Measurements from ENCODE around the gene ZNF726. TPM values are rescaled to one million over a fixed set of nuclear protein-coding genes. Genes with fewer than 3 reads are reported as not detected.
"Not testable (repeated sequence)": the region's sequence is repeated elsewhere in the genome, so short reads cannot be mapped to it uniquely, and the experiment has no call there.

The ZNF726 gene
- total RNA-seq, 6 experiments from 2014 or later, result 0.73 to 4.1 (median 1.9) TPM

DNA sequence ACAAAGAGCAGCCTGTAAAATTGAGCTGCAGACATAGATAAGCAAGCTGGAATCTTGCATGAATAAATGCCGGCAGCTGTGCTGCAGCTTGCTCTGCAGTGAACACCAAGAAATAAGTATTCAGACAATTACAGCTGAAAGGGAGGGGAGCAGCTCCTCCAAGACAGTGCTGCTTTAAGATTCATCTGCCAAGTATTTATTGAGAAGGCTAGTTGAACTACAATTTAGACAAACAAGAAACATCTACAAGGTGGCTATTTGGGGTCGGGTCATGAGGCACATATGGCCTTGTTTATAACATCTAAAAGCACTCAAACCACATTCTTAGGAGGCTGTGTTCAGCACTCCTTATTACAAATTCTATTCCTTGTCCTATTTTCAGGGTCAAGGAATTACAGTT is 34.9 kb downstream of the ZNF726 start:
- no peak for TF ChIP-seq POLR2A (IDR thresholded peaks at IDR 0.05)
- TF ChIP-seq, protein P1, sequence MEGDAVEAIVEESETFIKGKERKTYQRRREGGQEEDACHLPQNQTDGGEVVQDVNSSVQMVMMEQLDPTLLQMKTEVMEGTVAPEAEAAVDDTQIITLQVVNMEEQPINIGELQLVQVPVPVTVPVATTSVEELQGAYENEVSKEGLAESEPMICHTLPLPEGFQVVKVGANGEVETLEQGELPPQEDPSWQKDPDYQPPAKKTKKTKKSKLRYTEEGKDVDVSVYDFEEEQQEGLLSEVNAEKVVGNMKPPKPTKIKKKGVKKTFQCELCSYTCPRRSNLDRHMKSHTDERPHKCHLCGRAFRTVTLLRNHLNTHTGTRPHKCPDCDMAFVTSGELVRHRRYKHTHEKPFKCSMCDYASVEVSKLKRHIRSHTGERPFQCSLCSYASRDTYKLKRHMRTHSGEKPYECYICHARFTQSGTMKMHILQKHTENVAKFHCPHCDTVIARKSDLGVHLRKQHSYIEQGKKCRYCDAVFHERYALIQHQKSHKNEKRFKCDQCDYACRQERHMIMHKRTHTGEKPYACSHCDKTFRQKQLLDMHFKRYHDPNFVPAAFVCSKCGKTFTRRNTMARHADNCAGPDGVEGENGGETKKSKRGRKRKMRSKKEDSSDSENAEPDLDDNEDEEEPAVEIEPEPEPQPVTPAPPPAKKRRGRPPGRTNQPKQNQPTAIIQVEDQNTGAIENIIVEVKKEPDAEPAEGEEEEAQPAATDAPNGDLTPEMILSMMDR (IDR thresholded peaks at IDR 0.05), result no peak
- Histone ChIP-seq H3K27me3 (no peaks in the 10 kb centered on the region), H3K4me3 (no peak overlapping the region), H3K4me1 (no peaks in the 10 kb centered on the region), H3K36me3 (no peaks in the 10 kb centered on the region), H3K9me3 (no peaks in the 10 kb centered on the region), H3K27ac (no peak overlapping the region)
- WGBS (ENCODE audit: insufficient coverage, low coverage, low lambda C conversion rate, missing lambda C conversion rate), result 70% methylated on average over 1 of the region's 2 CpGs
- DNase-seq, result no peak
- intact Hi-C loops (cut with DNase I), result no loop called here
- no peak for ATAC-seq

DNA sequence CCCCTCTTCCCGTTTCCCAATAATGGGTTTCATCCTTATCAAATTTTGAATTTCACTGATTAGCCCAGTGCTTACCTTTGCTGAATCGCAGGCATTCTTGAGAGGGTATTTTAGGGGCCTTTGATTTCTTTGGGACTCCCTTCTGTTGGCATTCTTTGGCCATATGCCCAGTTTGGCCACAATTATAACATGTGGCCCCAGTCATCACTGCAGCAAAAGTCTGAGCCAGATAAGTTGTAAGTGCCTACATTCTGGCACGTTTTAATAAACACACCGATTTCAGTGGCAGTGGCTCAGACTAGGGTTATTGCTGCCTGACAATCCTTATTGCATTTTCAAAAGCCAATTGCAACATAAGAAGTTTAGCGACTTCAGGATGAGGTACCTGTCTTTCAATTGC is 41.4 kb downstream of the ZNF726 start:
- intact Hi-C loops (cut with DNase I), result no loop called here
- Histone ChIP-seq H3K27me3 (no peaks in the 10 kb centered on the region), H3K27ac (no peak overlapping the region), H3K9me3 (no peaks in the 10 kb centered on the region), H3K36me3 (no peaks in the 10 kb centered on the region), H3K4me3 (no peak overlapping the region), H3K4me1 (no peaks in the 10 kb centered on the region)
- no peak for ATAC-seq
- DNase-seq, result no peak
- TF ChIP-seq, protein P1 (IDR thresholded peaks at IDR 0.05), result no peak
- TF ChIP-seq POLR2A (IDR thresholded peaks at IDR 0.05), result no peak
- WGBS (ENCODE audit: insufficient coverage, low coverage, low lambda C conversion rate, missing lambda C conversion rate), result 74% methylated on average over 4 of the region's 5 CpGs

DNA sequence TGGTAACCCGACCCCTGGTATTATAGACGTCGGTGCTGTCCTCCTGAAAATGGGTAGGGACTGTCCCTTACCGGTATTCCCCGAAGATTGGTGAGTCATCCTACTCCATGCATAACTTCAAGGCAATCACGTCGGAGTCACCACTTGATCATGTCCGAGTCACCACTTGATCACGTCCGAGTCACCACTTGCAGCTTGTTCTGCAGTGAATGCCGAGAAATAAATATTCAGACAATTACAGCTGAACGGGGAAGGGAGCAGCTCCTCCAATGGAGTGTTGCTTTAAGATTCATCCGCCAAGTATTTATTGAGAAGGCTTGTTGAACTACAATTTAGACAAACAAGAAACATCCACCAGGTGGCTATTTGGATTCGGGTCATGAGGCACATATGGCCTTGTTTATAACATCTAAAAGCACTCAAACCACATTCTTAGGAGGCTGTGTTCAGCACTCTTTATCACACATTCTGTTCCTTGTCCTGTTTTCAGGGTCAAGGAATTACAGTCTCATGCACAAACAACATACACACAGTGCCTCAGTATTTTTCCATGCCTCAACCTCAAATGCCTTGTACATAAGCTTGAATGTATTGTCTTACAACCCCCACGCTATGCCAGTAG is 43.1 kb downstream of the ZNF726 start:
- H3K4me3 ChIP-seq, result no peak overlapping the region
- no peak overlapping the region for H3K27ac ChIP-seq
- TF ChIP-seq, protein P1 (IDR thresholded peaks at IDR 0.05), result no peak
- TF ChIP-seq POLR2A (IDR thresholded peaks at IDR 0.05), result no peak
- H3K36me3 ChIP-seq, result no peaks in the 10 kb centered on the region
- no peaks in the 10 kb centered on the region for H3K27me3 ChIP-seq
- no peak for DNase-seq
- WGBS (ENCODE audit: insufficient coverage, low coverage, low lambda C conversion rate, missing lambda C conversion rate), result 74% methylated on average over 4 of the region's 15 CpGs
- ATAC-seq, result no peak
- no peaks in the 10 kb centered on the region for H3K4me1 ChIP-seq
- H3K9me3 ChIP-seq, result no peaks in the 10 kb centered on the region
- intact Hi-C loops (cut with DNase I), result no loop called here

GRCh38 chr19:23963396-23963795 is 48.7 kb downstream of the ZNF726 start:
- DNase-seq, result not testable (repeated sequence)
- intact Hi-C loops (cut with DNase I), result loop anchor here in 1 of 2 donors (10.0 kb wide), 1 partner anchor 89 kb away; no protein-coding TSS in a partner anchor
- WGBS (ENCODE audit: insufficient coverage, low coverage, low lambda C conversion rate, missing lambda C conversion rate), result 97% methylated on average over 5 of the region's 20 CpGs

DNA sequence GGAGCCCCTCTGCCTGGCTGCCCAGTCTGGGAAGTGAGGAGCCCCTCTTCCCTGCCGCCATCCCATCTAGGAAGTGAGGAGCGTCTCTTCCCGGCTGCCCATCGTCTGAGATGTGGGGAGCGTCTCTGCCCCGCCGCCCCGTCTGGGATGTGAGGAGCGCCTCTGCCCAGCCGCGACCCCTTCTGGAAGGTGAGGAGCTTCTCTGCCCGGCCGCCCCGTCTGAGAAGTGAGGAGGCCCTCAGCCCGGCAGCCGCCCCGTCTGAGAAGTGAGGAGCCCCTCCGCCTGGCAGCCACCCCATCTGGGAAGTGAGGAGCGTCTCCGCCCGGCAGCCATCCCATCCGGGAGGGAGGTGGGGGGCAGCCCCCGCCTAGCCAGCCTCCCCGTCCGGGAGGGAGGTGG is 49.2 kb downstream of the ZNF726 start:
- H3K9me3 ChIP-seq, ATAC-seq, DNase-seq, H3K4me1 ChIP-seq, H3K27ac ChIP-seq, H3K36me3 ChIP-seq, H3K4me3 ChIP-seq, H3K27me3 ChIP-seq: not testable (repeated sequence)
- WGBS (ENCODE audit: insufficient coverage, low coverage, low lambda C conversion rate, missing lambda C conversion rate), result no CpG with 5 or more reads among the region's 25 CpGs
- intact Hi-C loops (cut with DNase I), result loop anchor here in 1 of 2 donors (10.0 kb wide), 1 partner anchor 89 kb away; no protein-coding TSS in a partner anchor

More at GRCh38 chr19:23963396-23963795, 48.7 kb downstream of the ZNF726 start:
- H3K4me1 ChIP-seq, H3K9me3 ChIP-seq, H3K27ac ChIP-seq, H3K4me3 ChIP-seq, ATAC-seq, H3K36me3 ChIP-seq, H3K27me3 ChIP-seq: not testable (repeated sequence)

DNA sequence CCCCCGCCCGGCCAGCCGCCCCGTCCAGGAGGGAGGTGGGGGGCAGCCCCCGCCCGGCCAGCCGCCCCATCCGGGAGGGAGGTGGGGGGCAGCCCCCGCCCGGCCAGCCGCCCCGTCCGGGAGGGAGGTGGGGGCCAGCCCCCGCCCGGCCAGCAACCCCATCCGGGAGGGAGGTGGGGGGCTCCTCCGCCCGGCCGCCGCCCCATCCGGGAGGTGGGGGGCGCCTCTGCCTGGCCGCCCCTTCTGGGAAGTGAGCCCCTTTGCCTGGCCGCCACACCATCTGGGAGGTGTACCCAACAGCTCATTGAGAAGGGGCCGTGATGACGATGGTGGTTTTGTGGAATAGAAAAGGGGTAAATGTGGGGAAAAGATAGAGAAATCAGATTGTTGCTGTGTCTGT is 49.6 kb downstream of the ZNF726 start:
- intact Hi-C loops (cut with DNase I), result loop anchor here in 1 of 2 donors (10.0 kb wide), 1 partner anchor 90 kb away; no protein-coding TSS in a partner anchor
- H3K9me3 ChIP-seq, H3K36me3 ChIP-seq, DNase-seq, H3K4me1 ChIP-seq, ATAC-seq, H3K27me3 ChIP-seq, H3K27ac ChIP-seq, H3K4me3 ChIP-seq: not testable (repeated sequence)
- 92% methylated on average over 2 of the region's 26 CpGs for WGBS (ENCODE audit: insufficient coverage, low coverage, low lambda C conversion rate, missing lambda C conversion rate)

Data from right lobe of liver (tissue), 6 donors.